SK-MEL-5 (cell line): ENCODE data around the gene SEMA7A. TPM values are rescaled to one million over a fixed set of nuclear protein-coding genes. Genes with fewer than 3 reads are reported as not detected.
"Not testable (repeated sequence)": the region's sequence is repeated elsewhere in the genome, so short reads cannot be mapped to it uniquely, and the experiment has no call there.

ENCODE experiments used
- DNase-seq: peaks from one replicate; pipeline ENCODE4 v3.0.0-alpha.2; 2016; ENCODE audit warnings: low read depth, low spot score
- in situ Hi-C: cut with HindIII; loops from 2 replicates; pipeline ENCODE4 v1.10.0; 2016; ENCODE audit warnings: low sequenced_read_pairs, high pct_unique_total_duplicates, low pct_unique_long_range_greater_than_20kb
- total RNA-seq: library from RNA; depleted of rRNA; stranded (reverse); fragments of >200 nt; shearing (Covaris generic); gene quantifications from 2 replicates; pipeline ENCODE4 v1.2.3, GENCODE V29; 2014

The SEMA7A gene
- total RNA-seq, 1 experiment from 2014 or later, result 15.5 TPM

GRCh38 chr15:74396445-74397238 lies 37.1 kb downstream of the SEMA7A start:
- in situ Hi-C loops, result no loop called here
- DNase-seq, result no peak

- in situ Hi-C loops, result no loop called here
- DNase-seq, result no peak
These were observed 37.7 kb downstream of the SEMA7A start for GRCh38 chr15:74396146-74396438.

GRCh38 chr15:74395319-74396145 lies 38.2 kb downstream of the SEMA7A start:
- in situ Hi-C loops, result no loop called here
- DNase-seq, result no peak

- in situ Hi-C loops, result no loop called here
These were observed 39.5 kb downstream of the SEMA7A start for GRCh38 chr15:74394090-74394846.

GRCh38 chr15:74393423-74393822 lies 40.3 kb downstream of the SEMA7A start:
- in situ Hi-C loops, result no loop called here

More at GRCh38 chr15:74394090-74394846, 39.5 kb downstream of the SEMA7A start:
- DNase-seq, result no peak

GRCh38 chr15:74392902-74393301 lies 40.9 kb downstream of the SEMA7A start:
- in situ Hi-C loops, result no loop called here
- no peak for DNase-seq

More at GRCh38 chr15:74393423-74393822, 40.3 kb downstream of the SEMA7A start:
- no peak for DNase-seq

GRCh38 chr15:74392451-74392830 lies 41.3 kb downstream of the SEMA7A start:
- in situ Hi-C loops, result no loop called here
- DNase-seq, result no peak

- DNase-seq, result no peak
- in situ Hi-C loops, result no loop called here
These were observed 41.9 kb downstream of the SEMA7A start for GRCh38 chr15:74391582-74392450.

GRCh38 chr15:74390647-74391288 lies 43.0 kb downstream of the SEMA7A start:
- in situ Hi-C loops, result no loop called here
- DNase-seq, result no peak

GRCh38 chr15:74390049-74390646 lies 43.6 kb downstream of the SEMA7A start:
- DNase-seq, in situ Hi-C loops: not testable (repeated sequence)

- no peak for DNase-seq
- in situ Hi-C loops, result no loop called here
These were observed 44.3 kb downstream of the SEMA7A start for GRCh38 chr15:74389241-74390048.

- DNase-seq, result no peak
- in situ Hi-C loops, result no loop called here
These were observed 45.3 kb downstream of the SEMA7A start for GRCh38 chr15:74388363-74388951.

GRCh38 chr15:74387621-74388362 lies 46.0 kb downstream of the SEMA7A start:
- no peak for DNase-seq
- in situ Hi-C loops, result no loop called here

GRCh38 chr15:74387141-74387541 lies 46.6 kb downstream of the SEMA7A start:
- in situ Hi-C loops, result no loop called here
- DNase-seq, result no peak
